Upper lobe of right lung (tissue), 1 donor: ENCODE measurements around the gene PARD6A. TPM values are rescaled to one million over a fixed set of nuclear protein-coding genes. Genes with fewer than 3 reads are reported as not detected.

Source experiments
- ATAC-seq: fragments of 200-7000 bp; cut with Tn5 transposase; one replicate; pipeline ENCODE4 v1.9.1; 2020; ENCODE audit warnings: mild to moderate bottlenecking, moderate library complexity
- DNase-seq: peaks from one replicate; pipeline ENCODE4 v3.0.0-alpha.2; 2020
- H3K27ac ChIP-seq: fragments of 200-600 bp; one replicate; pipeline ENCODE4 v1.8.0; 2022
- H3K27me3 ChIP-seq: fragments of 200-600 bp; one replicate; pipeline ENCODE4 v1.8.0; 2022; ENCODE audit warnings: mild to moderate bottlenecking
- H3K36me3 ChIP-seq: fragments of 200-600 bp; one replicate; pipeline ENCODE4 v1.8.0; 2022
- H3K4me1 ChIP-seq: fragments of 200-600 bp; one replicate; pipeline ENCODE4 v1.8.0; 2022
- H3K4me3 ChIP-seq: fragments of 200-600 bp; one replicate; pipeline ENCODE4 v1.8.0; 2022; ENCODE audit warnings: mild to moderate bottlenecking
- H3K9me3 ChIP-seq: fragments of 200-600 bp; one replicate; pipeline ENCODE4 v1.8.0; 2022
- CTCF ChIP-seq: fragments of 200-600 bp; IDR thresholded peaks from one replicate; pipeline ENCODE4 v1.8.0; 2022; ENCODE audit warnings: antibody characterized with exemption
- intact Hi-C: fragments of 100-400 bp; cut with DNase I; formaldehyde crosslinking; loops from one replicate; pipeline ENCODE4 v1.11.0; 2022
- total RNA-seq: library from RNA; stranded (reverse); fragmentation: NEBNext Ultra II Directional; extraction: Animal tissue kit (Norgen Biotek cat#: 25700); gene quantifications from one replicate; pipeline ENCODE4 v1.2.1, GENCODE V29; 2021
- donor health status: DM: no; HTN: yes; CAD: no; lungs with severe emphysema.

The PARD6A gene
- total RNA-seq, 1 donor from 2014 or later = 4.7 TPM

- Histone ChIP-seq H3K4me1 (peaks cover 4% of the 10 kb centered on the region), H3K4me3 (no peak overlapping the region), H3K27me3 (no peaks in the 10 kb centered on the region), H3K9me3 (no peaks in the 10 kb centered on the region), H3K27ac (no peak overlapping the region), H3K36me3 (no peaks in the 10 kb centered on the region)
- DNase-seq (no peak), ATAC-seq (peak; percentile 67)
- intact Hi-C loops = no loop called here
- TF ChIP-seq CTCF = no peak
Observed at GRCh38 chr16:67708368-67708771, 47.6 kb downstream of the PARD6A start.

- no peaks in the 10 kb centered on the region for H3K36me3 ChIP-seq
- DNase-seq (no peak), ATAC-seq (no peak)
- H3K9me3 ChIP-seq = no peaks in the 10 kb centered on the region
- no peak for TF ChIP-seq CTCF
- no peak overlapping the region for H3K4me3 ChIP-seq
- H3K4me1 ChIP-seq = peaks cover 4% of the 10 kb centered on the region
- intact Hi-C loops = no loop called here
- H3K27me3 ChIP-seq = no peaks in the 10 kb centered on the region
- no peak overlapping the region for H3K27ac ChIP-seq
Observed at GRCh38 chr16:67709050-67709449, 48.3 kb downstream of the PARD6A start.

- no peaks in the 10 kb centered on the region for H3K9me3 ChIP-seq
- H3K4me3 ChIP-seq = no peak overlapping the region
- no peak for TF ChIP-seq CTCF
- H3K27ac ChIP-seq = no peak overlapping the region
- H3K4me1 ChIP-seq = peaks cover 4% of the 10 kb centered on the region
- ATAC-seq (no peak), DNase-seq (no peak)
- no peaks in the 10 kb centered on the region for H3K36me3 ChIP-seq
- intact Hi-C loops = no loop called here
- no peaks in the 10 kb centered on the region for H3K27me3 ChIP-seq
Observed at GRCh38 chr16:67710607-67711006, 49.8 kb downstream of the PARD6A start.

Other genes with a start within 250 kb of the PARD6A start
- 11.1 TPM for gene ZDHHC1, start 244.5 kb upstream of the PARD6A start, total RNA-seq
- gene HSD11B2, start 229.8 kb upstream of the PARD6A start, total RNA-seq = 2.2 TPM
- 143 TPM for gene ATP6V0D1, start 179.8 kb upstream of the PARD6A start, total RNA-seq
- 4.9 TPM for gene AGRP, start 177.4 kb upstream of the PARD6A start, total RNA-seq
- gene RIPOR1, start 132.1 kb upstream of the PARD6A start, total RNA-seq = 133 TPM
- 36.0 TPM for gene CTCF, start 98.4 kb upstream of the PARD6A start, total RNA-seq
- 6.3 TPM for gene CARMIL2, start 15.8 kb upstream of the PARD6A start, total RNA-seq
- 14.3 TPM for gene ACD, start 700 bp upstream of the PARD6A start, total RNA-seq
- gene ENKD1, start 5.8 kb downstream of the PARD6A start, total RNA-seq = 14.5 TPM
- 3.8 TPM for gene C16orf86, start 5.9 kb downstream of the PARD6A start, total RNA-seq
- gene GFOD2, start 58.4 kb downstream of the PARD6A start, total RNA-seq = 18.2 TPM
- 19.2 TPM for gene RANBP10, start 145.6 kb downstream of the PARD6A start, total RNA-seq
- 0.55 TPM for gene TSNAXIP1, start 145.9 kb downstream of the PARD6A start, total RNA-seq
- 25.1 TPM for gene THAP11, start 181.4 kb downstream of the PARD6A start, total RNA-seq
- gene NUTF2, start 186.0 kb downstream of the PARD6A start, total RNA-seq = 55.0 TPM
- 30.0 TPM for gene CENPT, start 186.7 kb downstream of the PARD6A start, total RNA-seq
- 48.8 TPM for gene EDC4, start 212.1 kb downstream of the PARD6A start, total RNA-seq
- gene NRN1L, start 223.9 kb downstream of the PARD6A start, total RNA-seq = 0.69 TPM
- gene PSKH1, start 232.3 kb downstream of the PARD6A start, total RNA-seq = 29.7 TPM